Bronchial epithelial cell (primary cell): ENCODE data around the gene UBE3C. TPM values are rescaled to one million over a fixed set of nuclear protein-coding genes. Genes with fewer than 3 reads are reported as not detected.

Experiments used
- DNase-seq: peaks from one replicate; pipeline ENCODE4 v3.0.0-alpha.2; 2010; ENCODE audit warnings: low read depth
- FAIRE-seq: peaks from 2 replicates; lab custom pipeline; 2011; peaks lifted over from hg19 to GRCh38; lab: Jason Lieb, UNC
- H3K27me3 ChIP-seq: 2 replicates; pipeline ENCODE4 v1.5.1; 2011; ENCODE audit warnings: low read length; ENCODE audit not compliant: control insufficient read depth, insufficient read depth
- H3K36me3 ChIP-seq: 2 replicates; pipeline ENCODE4 v1.5.1; 2011; ENCODE audit warnings: low read length; ENCODE audit not compliant: control insufficient read depth, insufficient read depth
- H3K4me3 ChIP-seq: 2 replicates; pipeline ENCODE4 v1.5.1; 2011; ENCODE audit warnings: mild to moderate bottlenecking, low read depth, low read length, control low read depth
- total RNA-seq: library from RNA; depleted of rRNA; stranded (reverse); fragments of >200 nt; gene quantifications from 2 replicates; pipeline ENCODE4 v1.2.1, GENCODE V29; 2014
- TF ChIP-seq, protein P1 (sequence below): IDR thresholded peaks from 2 replicates; pipeline ENCODE4 v1.5.1; 2011; ENCODE audit warnings: mild to moderate bottlenecking, moderate library complexity, low read length, control low read depth, inconsistent platforms; ENCODE audit not compliant: insufficient read depth, severe bottlenecking

UBE3C gene
- total RNA-seq, 1 donor from 2014 or later = 89.5 TPM

DNA sequence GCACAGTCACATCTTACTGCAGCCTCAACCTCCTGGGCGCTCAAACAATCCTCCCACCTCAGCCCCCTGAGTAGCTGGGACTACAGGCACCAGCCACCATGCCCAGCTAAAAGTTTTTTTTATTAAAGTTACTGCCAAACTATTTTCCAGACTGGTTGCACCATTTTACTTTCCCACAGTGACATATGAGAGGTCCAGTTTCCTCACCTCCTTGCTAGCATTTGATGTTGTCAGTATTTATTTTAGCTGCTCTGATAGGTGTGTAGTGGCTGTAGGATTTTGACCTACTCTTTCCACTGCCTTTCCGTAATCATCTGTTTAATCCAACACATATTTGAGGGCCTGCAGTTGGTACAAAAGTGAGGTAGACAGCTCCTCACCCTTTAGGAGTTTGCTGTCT is 5.4 kb upstream of the UBE3C start:
- H3K27me3 ChIP-seq = no peaks in the 10 kb centered on the region
- H3K36me3 ChIP-seq = no peaks in the 10 kb centered on the region
- DNase-seq (no peak), FAIRE-seq (no peak)
- TF ChIP-seq, protein P1, sequence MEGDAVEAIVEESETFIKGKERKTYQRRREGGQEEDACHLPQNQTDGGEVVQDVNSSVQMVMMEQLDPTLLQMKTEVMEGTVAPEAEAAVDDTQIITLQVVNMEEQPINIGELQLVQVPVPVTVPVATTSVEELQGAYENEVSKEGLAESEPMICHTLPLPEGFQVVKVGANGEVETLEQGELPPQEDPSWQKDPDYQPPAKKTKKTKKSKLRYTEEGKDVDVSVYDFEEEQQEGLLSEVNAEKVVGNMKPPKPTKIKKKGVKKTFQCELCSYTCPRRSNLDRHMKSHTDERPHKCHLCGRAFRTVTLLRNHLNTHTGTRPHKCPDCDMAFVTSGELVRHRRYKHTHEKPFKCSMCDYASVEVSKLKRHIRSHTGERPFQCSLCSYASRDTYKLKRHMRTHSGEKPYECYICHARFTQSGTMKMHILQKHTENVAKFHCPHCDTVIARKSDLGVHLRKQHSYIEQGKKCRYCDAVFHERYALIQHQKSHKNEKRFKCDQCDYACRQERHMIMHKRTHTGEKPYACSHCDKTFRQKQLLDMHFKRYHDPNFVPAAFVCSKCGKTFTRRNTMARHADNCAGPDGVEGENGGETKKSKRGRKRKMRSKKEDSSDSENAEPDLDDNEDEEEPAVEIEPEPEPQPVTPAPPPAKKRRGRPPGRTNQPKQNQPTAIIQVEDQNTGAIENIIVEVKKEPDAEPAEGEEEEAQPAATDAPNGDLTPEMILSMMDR = no peak
- no peak overlapping the region for H3K4me3 ChIP-seq

DNA sequence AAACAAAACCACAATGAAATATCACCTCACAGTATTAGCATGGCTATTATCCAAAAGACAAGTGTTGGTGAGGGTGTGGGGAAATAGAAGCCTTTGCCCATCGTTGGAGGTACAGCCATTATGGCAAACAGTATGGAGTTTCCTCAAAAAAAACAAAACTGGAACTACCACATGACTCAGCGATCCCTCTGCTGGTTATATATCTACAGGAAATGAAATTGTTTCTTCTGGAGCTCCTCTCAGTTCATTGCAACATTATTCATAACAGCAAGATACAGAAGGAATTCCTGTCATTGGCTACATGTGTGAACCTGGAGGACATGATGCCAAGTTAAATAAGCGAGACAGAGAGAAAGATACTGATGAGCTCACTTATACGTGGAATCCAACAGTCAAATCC is 2.4 kb upstream of the UBE3C start:
- DNase-seq (peak; percentile 89), FAIRE-seq (no peak)

DNA sequence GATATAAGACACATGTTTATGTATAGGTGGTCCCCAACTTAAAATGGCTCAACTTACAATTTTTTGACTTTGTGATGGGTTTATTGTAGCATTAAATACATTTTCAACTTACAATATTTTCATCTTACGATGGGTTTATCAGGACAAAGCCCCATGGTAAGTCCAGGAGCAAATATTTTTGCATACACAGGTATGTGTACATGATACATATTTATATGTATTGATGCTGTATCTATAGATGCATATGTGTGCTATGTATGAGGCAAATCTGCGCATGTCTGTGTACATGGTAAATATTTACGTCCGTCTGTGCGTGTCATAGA is 664 bp upstream of the UBE3C start:
- H3K36me3 ChIP-seq = peaks cover 10% of the 10 kb centered on the region
- FAIRE-seq = no peak
- H3K27me3 ChIP-seq = no peaks in the 10 kb centered on the region
- H3K4me3 ChIP-seq = peak overlapping the region; percentile 65
- peak; percentile 36 for DNase-seq
- TF ChIP-seq, protein P1 = no peak

More for the DNA sequence above, 2.4 kb upstream of the UBE3C start:
- TF ChIP-seq, protein P1 = peak; percentile 20
- Histone ChIP-seq H3K27me3 (no peaks in the 10 kb centered on the region), H3K4me3 (no peak overlapping the region), H3K36me3 (peaks cover 6% of the 10 kb centered on the region)

DNA sequence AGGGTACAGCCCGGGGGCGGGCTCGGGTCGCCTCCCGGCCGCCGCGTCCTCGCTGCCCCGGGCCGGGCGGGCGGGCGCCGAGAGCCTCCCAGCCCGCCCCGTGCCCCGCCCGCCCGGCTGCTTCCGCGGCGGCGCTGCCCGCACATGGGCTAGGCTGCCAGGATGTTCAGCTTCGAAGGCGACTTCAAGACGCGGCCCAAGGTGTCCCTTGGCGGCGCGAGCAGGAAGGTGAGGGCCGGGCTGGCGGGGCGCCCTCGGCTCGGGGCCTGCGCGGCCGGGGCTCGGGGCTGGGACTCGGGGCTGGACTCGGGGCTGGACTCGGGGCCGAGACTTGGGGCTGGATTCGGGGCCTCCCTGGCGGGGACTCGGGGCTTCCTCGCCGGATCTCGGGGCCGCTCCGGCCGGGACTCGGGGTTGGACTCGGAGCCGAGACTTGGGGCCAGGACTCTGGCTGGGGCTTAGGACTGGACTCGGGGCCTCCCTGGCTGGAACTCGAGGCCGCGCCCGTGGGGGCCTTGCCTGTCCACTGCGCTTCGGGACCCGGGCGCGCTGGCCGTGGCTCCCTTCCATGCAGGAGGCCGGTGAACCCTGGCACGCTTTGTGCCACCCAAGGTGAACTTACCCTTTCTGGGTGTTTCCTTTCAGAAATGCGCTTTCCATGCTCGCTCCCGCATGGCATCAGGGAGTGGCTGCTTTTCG is 534 bp downstream of the UBE3C start:
- peaks cover 10% of the 10 kb centered on the region for H3K36me3 ChIP-seq
- H3K27me3 ChIP-seq = no peaks in the 10 kb centered on the region
- peak overlapping the region; percentile 64 for H3K4me3 ChIP-seq
- DNase-seq (peak; percentile 39), FAIRE-seq (no peak)
- TF ChIP-seq, protein P1 = no peak

DNA sequence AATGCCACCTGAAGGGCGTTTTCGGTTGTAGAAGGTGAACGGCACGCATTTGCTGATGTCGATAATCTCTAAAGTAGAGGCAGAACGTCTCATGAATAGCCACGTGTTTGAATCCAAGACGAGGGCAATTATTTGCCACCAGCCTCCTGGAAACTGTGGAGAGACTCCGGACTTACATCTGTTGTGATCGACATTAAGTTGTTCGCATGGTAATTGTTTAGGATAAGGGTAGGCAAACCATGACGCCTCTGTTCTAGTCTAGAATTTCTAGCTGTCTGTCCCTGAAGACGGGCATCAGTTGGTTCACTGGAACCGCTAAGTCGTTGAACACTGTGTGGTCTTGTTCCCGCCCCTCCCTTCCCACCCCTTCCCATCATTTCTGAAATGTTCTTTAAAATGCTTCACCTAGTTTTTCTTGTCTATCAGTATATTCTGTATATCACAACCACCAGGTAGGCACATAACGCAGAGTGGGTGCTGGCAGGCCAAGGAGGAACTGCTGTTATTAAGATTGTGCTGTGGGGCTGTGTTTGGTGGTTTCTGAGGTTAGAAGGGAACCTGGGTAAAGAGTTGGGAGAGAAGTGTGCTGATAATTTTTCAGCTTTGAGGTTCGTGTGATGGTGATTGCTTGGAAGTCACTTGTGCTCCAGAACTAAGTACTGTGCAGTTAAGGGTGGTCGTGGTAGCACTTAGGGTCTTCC is 1.2 kb downstream of the UBE3C start:
- TF ChIP-seq, protein P1 = no peak
- Histone ChIP-seq H3K4me3 (peak overlapping the region; percentile 64), H3K27me3 (no peaks in the 10 kb centered on the region), H3K36me3 (peaks cover 10% of the 10 kb centered on the region)
- FAIRE-seq (no peak), DNase-seq (peak; percentile 20)
